SK-N-SH treated with all-trans-retinoic acid at 6 μM for 48 hours (cell line): ENCODE measurements around the gene DENND4B.

ENCODE experiments used
- ATAC-seq: fragments of 200-7000 bp; cut with Tn5 transposase; 3 replicates; pipeline ENCODE4 v1.9.1; 2020; ENCODE audit warnings: mild to moderate bottlenecking, moderate library complexity
- ARNTL ChIP-seq: fragments of 450-650 bp; formaldehyde crosslinking; IDR thresholded peaks from 2 replicates; pipeline ENCODE4 v1.5.0; 2020; ENCODE audit warnings: low read depth, mild to moderate bottlenecking, moderate library complexity, borderline replicate concordance
- CSDC2 ChIP-seq: fragments of 250-450 bp; sonication (Bioruptor Pico); IDR thresholded peaks from 2 replicates; pipeline ENCODE4 v1.5.0; 2020; ENCODE audit warnings: mild to moderate bottlenecking, moderate library complexity
- ESRRG ChIP-seq: fragments of 250-450 bp; sonication (Bioruptor Pico); IDR thresholded peaks from 2 replicates; pipeline ENCODE4 v1.6.1; 2021; ENCODE audit warnings: mild to moderate bottlenecking
- GLIS3 ChIP-seq: fragments of 250-450 bp; sonication (Bioruptor Pico); IDR thresholded peaks from 2 replicates; pipeline ENCODE4 v1.5.0; 2020; ENCODE audit warnings: mild to moderate bottlenecking, moderate library complexity
- ISL1 ChIP-seq: fragments of 250-450 bp; sonication (Bioruptor Pico); IDR thresholded peaks from 2 replicates; pipeline ENCODE4 v2.1.2; 2022; ENCODE audit warnings: mild to moderate bottlenecking, moderate library complexity
- OSR1 ChIP-seq: fragments of 250-450 bp; sonication (Bioruptor Pico); IDR thresholded peaks from 2 replicates; pipeline ENCODE4 v1.8.0; 2022; ENCODE audit warnings: moderate library complexity, mild to moderate bottlenecking, inconsistent platforms
- PPARA ChIP-seq: fragments of 250-450 bp; sonication (Bioruptor Pico); IDR thresholded peaks from 2 replicates; pipeline ENCODE4 v1.5.0; 2020; ENCODE audit warnings: mild to moderate bottlenecking, borderline replicate concordance
- RARB ChIP-seq: fragments of 250-450 bp; sonication (Bioruptor Pico); IDR thresholded peaks from 2 replicates; pipeline ENCODE4 v1.8.0; 2021; ENCODE audit warnings: mild to moderate bottlenecking, moderate library complexity
- SNAI2 ChIP-seq: fragments of 250-450 bp; sonication (Bioruptor Pico); IDR thresholded peaks from 2 replicates; pipeline ENCODE4 v1.5.0; 2020; ENCODE audit warnings: mild to moderate bottlenecking, moderate library complexity
- TCF4 ChIP-seq: fragments of 250-450 bp; sonication (Bioruptor Pico); IDR thresholded peaks from 2 replicates; pipeline ENCODE4 v1.8.0; 2021; ENCODE audit warnings: mild to moderate bottlenecking, moderate library complexity, borderline replicate concordance
- ZC3H10 ChIP-seq: fragments of 250-450 bp; sonication (Bioruptor Pico); IDR thresholded peaks from 2 replicates; pipeline ENCODE4 v1.5.1; 2021; ENCODE audit warnings: mild to moderate bottlenecking, moderate library complexity
- ZFP3 ChIP-seq: fragments of 250-450 bp; sonication (Bioruptor Pico); IDR thresholded peaks from 2 replicates; pipeline ENCODE4 v1.5.0; 2020; ENCODE audit warnings: mild to moderate bottlenecking, moderate library complexity
- ZFP30 ChIP-seq: fragments of 450-650 bp; formaldehyde crosslinking; IDR thresholded peaks from 2 replicates; pipeline ENCODE4 v1.5.0; 2022; ENCODE audit warnings: mild to moderate bottlenecking, moderate library complexity
- ZNF565 ChIP-seq: fragments of 450-650 bp; formaldehyde crosslinking; conservative IDR thresholded peaks from 2 replicates; pipeline ENCODE4 v1.5.0; 2020; ENCODE audit warnings: low read depth, mild to moderate bottlenecking, moderate library complexity
- ZNF70 ChIP-seq: fragments of 450-650 bp; formaldehyde crosslinking; IDR thresholded peaks from 2 replicates; pipeline ENCODE4 v1.5.0; 2020; ENCODE audit warnings: mild to moderate bottlenecking, moderate library complexity
- ZNF8 ChIP-seq: fragments of 450-650 bp; formaldehyde crosslinking; IDR thresholded peaks from 2 replicates; pipeline ENCODE4 v1.5.0; 2020; ENCODE audit warnings: mild to moderate bottlenecking, moderate library complexity
- TF ChIP-seq, protein P1 (sequence below): fragments of 250-450 bp; sonication (Bioruptor Pico); IDR thresholded peaks from 2 replicates; pipeline ENCODE4 v1.5.0; 2020; ENCODE audit warnings: mild to moderate bottlenecking, moderate library complexity
- TF ChIP-seq, protein P2 (sequence below): fragments of 250-450 bp; sonication (Bioruptor Pico); IDR thresholded peaks from 2 replicates; pipeline ENCODE4 v1.8.0; 2021; ENCODE audit warnings: low read depth, mild to moderate bottlenecking, moderate library complexity, borderline replicate concordance
- TF ChIP-seq, protein P3 (sequence below): fragments of 250-450 bp; sonication (Bioruptor Pico); IDR thresholded peaks from 2 replicates; pipeline ENCODE4 v1.5.1; 2020; ENCODE audit warnings: low read depth, mild to moderate bottlenecking, moderate library complexity
- TF ChIP-seq, protein P4 (sequence below): fragments of 250-450 bp; sonication (Bioruptor Pico); IDR thresholded peaks from 2 replicates; pipeline ENCODE4 v1.8.0; 2020; ENCODE audit warnings: mild to moderate bottlenecking, moderate library complexity, borderline replicate concordance

Gene DENND4B

DNA sequence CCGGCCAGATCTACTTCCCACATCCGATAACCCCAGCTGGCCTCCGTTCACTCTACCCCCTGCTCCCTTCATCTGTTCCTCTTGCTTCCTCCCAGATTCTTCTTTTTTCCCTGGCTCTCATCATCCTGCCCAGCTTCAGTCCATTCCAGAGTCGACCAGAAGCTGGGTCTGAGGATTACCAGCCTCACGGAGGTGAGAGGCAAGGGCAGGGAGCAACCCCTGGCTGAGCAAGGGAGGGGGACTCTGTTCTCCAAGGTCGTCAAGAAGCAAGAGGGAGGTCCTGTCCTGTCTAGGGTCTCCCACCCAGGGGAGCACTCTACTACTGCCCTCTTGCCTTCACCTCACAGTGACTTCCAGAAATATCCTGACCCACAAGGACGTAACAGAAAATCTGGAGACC lies 27.0 kb upstream of the DENND4B start (continued):
- TF ChIP-seq, protein P1, sequence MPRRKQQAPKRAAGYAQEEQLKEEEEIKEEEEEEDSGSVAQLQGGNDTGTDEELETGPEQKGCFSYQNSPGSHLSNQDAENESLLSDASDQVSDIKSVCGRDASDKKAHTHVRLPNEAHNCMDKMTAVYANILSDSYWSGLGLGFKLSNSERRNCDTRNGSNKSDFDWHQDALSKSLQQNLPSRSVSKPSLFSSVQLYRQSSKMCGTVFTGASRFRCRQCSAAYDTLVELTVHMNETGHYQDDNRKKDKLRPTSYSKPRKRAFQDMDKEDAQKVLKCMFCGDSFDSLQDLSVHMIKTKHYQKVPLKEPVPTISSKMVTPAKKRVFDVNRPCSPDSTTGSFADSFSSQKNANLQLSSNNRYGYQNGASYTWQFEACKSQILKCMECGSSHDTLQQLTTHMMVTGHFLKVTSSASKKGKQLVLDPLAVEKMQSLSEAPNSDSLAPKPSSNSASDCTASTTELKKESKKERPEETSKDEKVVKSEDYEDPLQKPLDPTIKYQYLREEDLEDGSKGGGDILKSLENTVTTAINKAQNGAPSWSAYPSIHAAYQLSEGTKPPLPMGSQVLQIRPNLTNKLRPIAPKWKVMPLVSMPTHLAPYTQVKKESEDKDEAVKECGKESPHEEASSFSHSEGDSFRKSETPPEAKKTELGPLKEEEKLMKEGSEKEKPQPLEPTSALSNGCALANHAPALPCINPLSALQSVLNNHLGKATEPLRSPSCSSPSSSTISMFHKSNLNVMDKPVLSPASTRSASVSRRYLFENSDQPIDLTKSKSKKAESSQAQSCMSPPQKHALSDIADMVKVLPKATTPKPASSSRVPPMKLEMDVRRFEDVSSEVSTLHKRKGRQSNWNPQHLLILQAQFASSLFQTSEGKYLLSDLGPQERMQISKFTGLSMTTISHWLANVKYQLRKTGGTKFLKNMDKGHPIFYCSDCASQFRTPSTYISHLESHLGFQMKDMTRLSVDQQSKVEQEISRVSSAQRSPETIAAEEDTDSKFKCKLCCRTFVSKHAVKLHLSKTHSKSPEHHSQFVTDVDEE = no peak
- TF ChIP-seq ESRRG (no peak), ZNF565 (CRISPR knock-in tag) (no peak), ARNTL (CRISPR knock-in tag) (no peak), ZNF8 (CRISPR knock-in tag) (no peak)
- TF ChIP-seq, protein P2, sequence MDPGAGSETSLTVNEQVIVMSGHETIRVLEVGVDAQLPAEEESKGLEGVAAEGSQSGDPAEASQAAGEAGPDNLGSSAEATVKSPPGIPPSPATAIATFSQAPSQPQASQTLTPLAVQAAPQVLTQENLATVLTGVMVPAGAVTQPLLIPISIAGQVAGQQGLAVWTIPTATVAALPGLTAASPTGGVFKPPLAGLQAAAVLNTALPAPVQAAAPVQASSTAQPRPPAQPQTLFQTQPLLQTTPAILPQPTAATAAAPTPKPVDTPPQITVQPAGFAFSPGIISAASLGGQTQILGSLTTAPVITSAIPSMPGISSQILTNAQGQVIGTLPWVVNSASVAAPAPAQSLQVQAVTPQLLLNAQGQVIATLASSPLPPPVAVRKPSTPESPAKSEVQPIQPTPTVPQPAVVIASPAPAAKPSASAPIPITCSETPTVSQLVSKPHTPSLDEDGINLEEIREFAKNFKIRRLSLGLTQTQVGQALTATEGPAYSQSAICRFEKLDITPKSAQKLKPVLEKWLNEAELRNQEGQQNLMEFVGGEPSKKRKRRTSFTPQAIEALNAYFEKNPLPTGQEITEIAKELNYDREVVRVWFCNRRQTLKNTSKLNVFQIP (CRISPR knock-in tag) = no peak

DNA sequence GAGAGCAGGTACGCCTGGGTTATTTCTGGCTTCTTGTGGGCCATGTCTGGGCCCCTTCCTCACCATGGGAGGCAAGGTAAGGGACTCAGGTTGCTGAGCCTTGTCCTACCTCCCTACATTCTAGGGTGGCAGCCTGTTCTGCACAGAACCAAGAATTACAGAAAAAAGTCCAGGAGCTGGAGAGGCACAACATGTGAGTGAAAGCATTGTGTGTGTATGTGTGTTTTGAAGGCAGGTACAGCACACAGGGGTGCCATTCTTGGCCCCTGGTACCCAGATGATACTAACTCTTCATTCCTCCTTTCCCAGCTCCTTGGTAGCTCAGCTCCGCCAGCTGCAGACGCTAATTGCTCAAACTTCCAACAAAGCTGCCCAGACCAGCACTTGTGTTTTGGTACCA lies 26.6 kb upstream of the DENND4B start:
- ATAC-seq = no peak
- TF ChIP-seq GLIS3 (CRISPR knock-in tag) (no peak), ZFP30 (CRISPR knock-in tag) (no peak), ZFP3 (no peak), ARNTL (CRISPR knock-in tag) (no peak), OSR1 (CRISPR knock-in tag) (no peak), SNAI2 (CRISPR knock-in tag) (no peak), ZNF8 (CRISPR knock-in tag) (no peak), ZNF70 (CRISPR knock-in tag) (no peak), ESRRG (no peak), RARB (CRISPR knock-in tag) (no peak), CSDC2 (CRISPR knock-in tag) (no peak), ZNF565 (CRISPR knock-in tag) (no peak), PPARA (no peak), ZC3H10 (CRISPR knock-in tag) (no peak)
- TF ChIP-seq, protein P3, sequence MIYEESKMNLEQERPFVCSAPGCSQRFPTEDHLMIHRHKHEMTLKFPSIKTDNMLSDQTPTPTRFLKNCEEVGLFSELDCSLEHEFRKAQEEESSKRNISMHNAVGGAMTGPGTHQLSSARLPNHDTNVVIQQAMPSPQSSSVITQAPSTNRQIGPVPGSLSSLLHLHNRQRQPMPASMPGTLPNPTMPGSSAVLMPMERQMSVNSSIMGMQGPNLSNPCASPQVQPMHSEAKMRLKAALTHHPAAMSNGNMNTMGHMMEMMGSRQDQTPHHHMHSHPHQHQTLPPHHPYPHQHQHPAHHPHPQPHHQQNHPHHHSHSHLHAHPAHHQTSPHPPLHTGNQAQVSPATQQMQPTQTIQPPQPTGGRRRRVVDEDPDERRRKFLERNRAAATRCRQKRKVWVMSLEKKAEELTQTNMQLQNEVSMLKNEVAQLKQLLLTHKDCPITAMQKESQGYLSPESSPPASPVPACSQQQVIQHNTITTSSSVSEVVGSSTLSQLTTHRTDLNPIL = no peak
- TF ChIP-seq, protein P4, sequence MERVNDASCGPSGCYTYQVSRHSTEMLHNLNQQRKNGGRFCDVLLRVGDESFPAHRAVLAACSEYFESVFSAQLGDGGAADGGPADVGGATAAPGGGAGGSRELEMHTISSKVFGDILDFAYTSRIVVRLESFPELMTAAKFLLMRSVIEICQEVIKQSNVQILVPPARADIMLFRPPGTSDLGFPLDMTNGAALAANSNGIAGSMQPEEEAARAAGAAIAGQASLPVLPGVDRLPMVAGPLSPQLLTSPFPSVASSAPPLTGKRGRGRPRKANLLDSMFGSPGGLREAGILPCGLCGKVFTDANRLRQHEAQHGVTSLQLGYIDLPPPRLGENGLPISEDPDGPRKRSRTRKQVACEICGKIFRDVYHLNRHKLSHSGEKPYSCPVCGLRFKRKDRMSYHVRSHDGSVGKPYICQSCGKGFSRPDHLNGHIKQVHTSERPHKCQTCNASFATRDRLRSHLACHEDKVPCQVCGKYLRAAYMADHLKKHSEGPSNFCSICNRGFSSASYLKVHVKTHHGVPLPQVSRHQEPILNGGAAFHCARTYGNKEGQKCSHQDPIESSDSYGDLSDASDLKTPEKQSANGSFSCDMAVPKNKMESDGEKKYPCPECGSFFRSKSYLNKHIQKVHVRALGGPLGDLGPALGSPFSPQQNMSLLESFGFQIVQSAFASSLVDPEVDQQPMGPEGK (CRISPR knock-in tag) = no peak

DNA sequence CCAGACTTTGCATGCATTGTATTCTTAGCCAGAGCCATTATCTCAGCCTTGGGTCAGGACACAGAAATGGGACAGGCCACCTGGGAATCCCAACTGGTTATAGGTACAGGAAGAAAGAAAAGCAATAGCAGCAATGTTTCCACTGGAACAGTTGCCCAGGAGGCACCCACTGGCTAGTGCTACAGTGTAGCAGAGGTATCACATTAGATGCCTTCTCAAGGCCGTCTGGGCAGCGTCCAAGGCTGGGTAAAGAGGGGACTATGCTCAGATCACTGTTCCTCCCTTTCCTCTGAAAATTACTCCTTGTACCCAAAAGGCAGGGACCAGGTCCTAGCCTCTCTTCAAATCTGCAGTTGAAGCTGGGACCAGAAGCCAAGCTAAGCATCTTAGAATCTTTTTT lies 23.8 kb upstream of the DENND4B start:
- TF ChIP-seq CSDC2 (CRISPR knock-in tag) = no peak
- TF ChIP-seq ZNF8 (CRISPR knock-in tag) = no peak
- TF ChIP-seq ISL1 (CRISPR knock-in tag) = no peak
- TF ChIP-seq SNAI2 (CRISPR knock-in tag) = no peak
- no peak for TF ChIP-seq RARB (CRISPR knock-in tag)
- TF ChIP-seq ZFP3 = no peak
- no peak for TF ChIP-seq TCF4 (CRISPR knock-in tag)
- TF ChIP-seq ARNTL (CRISPR knock-in tag) = no peak
- TF ChIP-seq, protein P4 (CRISPR knock-in tag) = no peak
- no peak for TF ChIP-seq ESRRG
- TF ChIP-seq, protein P3 = no peak
- TF ChIP-seq, protein P1 = no peak
- no peak for TF ChIP-seq ZNF70 (CRISPR knock-in tag)
- TF ChIP-seq ZC3H10 (CRISPR knock-in tag) = no peak
- no peak for ATAC-seq
